ENCODE data around the gene AGPAT1. TPM values are rescaled to one million over a fixed set of nuclear protein-coding genes. Genes with fewer than 3 reads are reported as not detected.
"Not testable (repeated sequence)": the region's sequence is repeated elsewhere in the genome, so short reads cannot be mapped to it uniquely, and the experiment has no call there.

AGPAT1 gene
- total and polyA plus RNA-seq, 2 experiments from 2014 or later, result 39.8 to 82.1 TPM

DNA sequence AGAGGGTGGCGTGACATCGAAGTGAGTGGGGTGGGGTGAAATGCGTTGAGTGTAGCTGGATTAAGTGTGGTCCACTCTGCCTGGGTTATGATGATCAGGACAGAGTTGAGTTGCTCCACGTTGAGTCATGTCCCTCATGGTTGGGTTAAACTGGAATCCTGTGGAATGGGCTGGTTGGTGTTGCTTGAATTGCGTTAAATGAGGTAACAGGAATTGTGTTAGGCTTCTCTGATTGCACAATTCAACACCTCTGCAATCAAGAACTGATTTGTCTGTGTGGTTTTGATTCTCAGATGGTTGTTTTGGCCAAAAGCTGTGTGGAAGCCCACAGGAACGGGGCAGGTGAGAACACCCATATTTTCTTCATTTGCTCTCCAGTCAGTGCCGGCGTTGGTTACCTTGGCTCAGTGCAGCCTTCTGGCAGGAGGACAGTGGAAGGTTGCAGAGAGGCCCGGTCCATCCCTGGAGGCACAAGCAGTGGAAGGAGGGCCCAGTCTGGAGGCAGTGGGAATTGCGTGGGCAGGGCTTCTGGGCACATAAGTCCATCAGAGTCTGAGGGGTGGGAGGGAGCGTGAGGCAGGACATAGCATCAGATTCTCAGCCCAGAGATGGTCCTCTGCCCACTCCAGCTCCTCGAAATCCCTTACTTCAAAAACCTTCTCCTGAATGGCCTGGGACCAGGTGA is 36.3 kb upstream of the AGPAT1 start:
- Histone ChIP-seq H3K4me2 (no peak overlapping the region), H3K79me2 (replicated peaks; ENCODE audit: insufficient read depth) (no peaks in the 10 kb centered on the region), H2AFZ (no peak overlapping the region), H3K27ac (ENCODE audit: low read depth) (no peak overlapping the region), H3K36me3 (ENCODE audit: insufficient read depth) (no peaks in the 10 kb centered on the region), H3K4me1 (ENCODE audit: insufficient read depth) (no peaks in the 10 kb centered on the region), H4K20me1 (replicated peaks; ENCODE audit: insufficient read depth) (no peaks in the 10 kb centered on the region), H3K9me2 (ENCODE audit: insufficient read depth) (0 out of 2 replicates have a peak, but pooled peaks cover 3% of the 10 kb centered on the region), H3K4me3 (no peak overlapping the region), H3K27me3 (ENCODE audit: insufficient read depth) (no peaks in the 10 kb centered on the region), H3F3A (replicated peaks; ENCODE audit: low read depth) (no peaks in the 10 kb centered on the region)
- TF ChIP-seq POLR2AphosphoS5 (IDR thresholded peaks at IDR 0.05; ENCODE audit: low read depth) (no peak), JUNB (IDR thresholded peaks at IDR 0.05; ENCODE audit: unreplicated experiment) (no peak), CREB1 (CRISPR knock-in tag; IDR thresholded peaks at IDR 0.05; ENCODE audit: low read depth) (no peak), ZNF114 (CRISPR knock-in tag; IDR thresholded peaks at IDR 0.05) (no peak), EZH2 (IDR thresholded peaks at IDR 0.05; ENCODE audit: low read depth, unreplicated experiment) (no peak), STAT1 (IDR thresholded peaks at IDR 0.05; ENCODE audit: unreplicated experiment) (no peak), ETS1 (IDR thresholded peaks at IDR 0.05) (no peak)
- TF ChIP-seq, protein P1, sequence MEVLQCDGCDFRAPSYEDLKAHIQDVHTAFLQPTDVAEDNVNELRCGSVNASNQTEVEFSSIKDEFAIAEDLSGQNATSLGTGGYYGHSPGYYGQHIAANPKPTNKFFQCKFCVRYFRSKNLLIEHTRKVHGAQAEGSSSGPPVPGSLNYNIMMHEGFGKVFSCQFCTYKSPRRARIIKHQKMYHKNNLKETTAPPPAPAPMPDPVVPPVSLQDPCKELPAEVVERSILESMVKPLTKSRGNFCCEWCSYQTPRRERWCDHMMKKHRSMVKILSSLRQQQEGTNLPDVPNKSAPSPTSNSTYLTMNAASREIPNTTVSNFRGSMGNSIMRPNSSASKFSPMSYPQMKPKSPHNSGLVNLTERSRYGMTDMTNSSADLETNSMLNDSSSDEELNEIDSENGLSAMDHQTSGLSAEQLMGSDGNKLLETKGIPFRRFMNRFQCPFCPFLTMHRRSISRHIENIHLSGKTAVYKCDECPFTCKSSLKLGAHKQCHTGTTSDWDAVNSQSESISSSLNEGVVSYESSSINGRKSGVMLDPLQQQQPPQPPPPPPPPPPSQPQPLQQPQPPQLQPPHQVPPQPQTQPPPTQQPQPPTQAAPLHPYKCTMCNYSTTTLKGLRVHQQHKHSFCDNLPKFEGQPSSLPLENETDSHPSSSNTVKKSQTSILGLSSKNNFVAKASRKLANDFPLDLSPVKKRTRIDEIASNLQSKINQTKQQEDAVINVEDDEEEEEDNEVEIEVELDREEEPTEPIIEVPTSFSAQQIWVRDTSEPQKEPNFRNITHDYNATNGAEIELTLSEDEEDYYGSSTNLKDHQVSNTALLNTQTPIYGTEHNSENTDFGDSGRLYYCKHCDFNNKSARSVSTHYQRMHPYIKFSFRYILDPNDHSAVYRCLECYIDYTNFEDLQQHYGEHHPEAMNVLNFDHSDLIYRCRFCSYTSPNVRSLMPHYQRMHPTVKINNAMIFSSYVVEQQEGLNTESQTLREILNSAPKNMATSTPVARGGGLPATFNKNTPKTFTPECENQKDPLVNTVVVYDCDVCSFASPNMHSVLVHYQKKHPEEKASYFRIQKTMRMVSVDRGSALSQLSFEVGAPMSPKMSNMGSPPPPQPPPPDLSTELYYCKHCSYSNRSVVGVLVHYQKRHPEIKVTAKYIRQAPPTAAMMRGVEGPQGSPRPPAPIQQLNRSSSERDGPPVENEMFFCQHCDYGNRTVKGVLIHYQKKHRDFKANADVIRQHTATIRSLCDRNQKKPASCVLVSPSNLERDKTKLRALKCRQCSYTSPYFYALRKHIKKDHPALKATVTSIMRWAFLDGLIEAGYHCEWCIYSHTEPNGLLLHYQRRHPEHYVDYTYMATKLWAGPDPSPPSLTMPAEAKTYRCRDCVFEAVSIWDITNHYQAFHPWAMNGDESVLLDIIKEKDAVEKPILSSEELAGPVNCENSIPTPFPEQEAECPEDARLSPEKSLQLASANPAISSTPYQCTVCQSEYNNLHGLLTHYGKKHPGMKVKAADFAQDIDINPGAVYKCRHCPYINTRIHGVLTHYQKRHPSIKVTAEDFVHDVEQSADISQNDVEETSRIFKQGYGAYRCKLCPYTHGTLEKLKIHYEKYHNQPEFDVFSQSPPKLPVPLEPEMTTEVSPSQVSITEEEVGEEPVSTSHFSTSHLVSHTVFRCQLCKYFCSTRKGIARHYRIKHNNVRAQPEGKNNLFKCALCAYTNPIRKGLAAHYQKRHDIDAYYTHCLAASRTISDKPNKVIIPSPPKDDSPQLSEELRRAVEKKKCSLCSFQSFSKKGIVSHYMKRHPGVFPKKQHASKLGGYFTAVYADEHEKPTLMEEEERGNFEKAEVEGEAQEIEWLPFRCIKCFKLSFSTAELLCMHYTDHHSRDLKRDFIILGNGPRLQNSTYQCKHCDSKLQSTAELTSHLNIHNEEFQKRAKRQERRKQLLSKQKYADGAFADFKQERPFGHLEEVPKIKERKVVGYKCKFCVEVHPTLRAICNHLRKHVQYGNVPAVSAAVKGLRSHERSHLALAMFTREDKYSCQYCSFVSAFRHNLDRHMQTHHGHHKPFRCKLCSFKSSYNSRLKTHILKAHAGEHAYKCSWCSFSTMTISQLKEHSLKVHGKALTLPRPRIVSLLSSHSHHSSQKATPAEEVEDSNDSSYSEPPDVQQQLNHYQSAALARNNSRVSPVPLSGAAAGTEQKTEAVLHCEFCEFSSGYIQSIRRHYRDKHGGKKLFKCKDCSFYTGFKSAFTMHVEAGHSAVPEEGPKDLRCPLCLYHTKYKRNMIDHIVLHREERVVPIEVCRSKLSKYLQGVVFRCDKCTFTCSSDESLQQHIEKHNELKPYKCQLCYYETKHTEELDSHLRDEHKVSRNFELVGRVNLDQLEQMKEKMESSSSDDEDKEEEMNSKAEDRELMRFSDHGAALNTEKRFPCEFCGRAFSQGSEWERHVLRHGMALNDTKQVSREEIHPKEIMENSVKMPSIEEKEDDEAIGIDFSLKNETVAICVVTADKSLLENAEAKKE (CRISPR knock-in tag; IDR thresholded peaks at IDR 0.05), result no peak
- H3K4me1 Mint-ChIP-seq, result no peaks in the 10 kb centered on the region
- no peak overlapping the region for H3K4me3 Mint-ChIP-seq
- no peak overlapping the region for H3K27ac Mint-ChIP-seq
- H3K9me3 Mint-ChIP-seq, result no peaks in the 10 kb centered on the region; the same call in 2 of the 3 replicates
- H3K36me3 Mint-ChIP-seq (ENCODE audit: low read depth), result no peaks in the 10 kb centered on the region
- H3K27me3 Mint-ChIP-seq (ENCODE audit: insufficient read depth, low read depth, poor library complexity), result peaks cover 11% of the 10 kb centered on the region
- ATAC-seq (no peak), DNase-seq (ENCODE audit: low spot score) (no peak)

GRCh38 chr6:32211432-32211831 is 35.5 kb upstream of the AGPAT1 start:
- not testable (repeated sequence) for H2AFZ ChIP-seq; H3K9me3 Mint-ChIP-seq; H3K4me3 Mint-ChIP-seq; H3K4me2 ChIP-seq; H3K4me3 ChIP-seq; H3K27me3 Mint-ChIP-seq (ENCODE audit: insufficient read depth, low read depth, poor library complexity); H3K27ac ChIP-seq (ENCODE audit: low read depth); H3K36me3 Mint-ChIP-seq (ENCODE audit: low read depth); H3K27ac Mint-ChIP-seq; H3F3A ChIP-seq (replicated peaks; ENCODE audit: low read depth); H4K20me1 ChIP-seq (replicated peaks; ENCODE audit: insufficient read depth); H3K79me2 ChIP-seq (replicated peaks; ENCODE audit: insufficient read depth); H3K27me3 ChIP-seq (ENCODE audit: insufficient read depth); H3K9me2 ChIP-seq (ENCODE audit: insufficient read depth); H3K4me1 ChIP-seq (ENCODE audit: insufficient read depth); ATAC-seq; H3K4me1 Mint-ChIP-seq; H3K36me3 ChIP-seq (ENCODE audit: insufficient read depth); DNase-seq (ENCODE audit: low spot score)

Measured in GM23338 (cell line).